K562 (cell line): Measurements from ENCODE around the gene HNRNPA3. TPM values are rescaled to one million over a fixed set of nuclear protein-coding genes. Genes with fewer than 3 reads are reported as not detected.

Source experiments
- ATAC-seq: fragments of 200-7000 bp; cut with Tn5 transposase; 3 replicates; pipeline ENCODE4 v1.9.1; 2020; ENCODE audit warnings: moderate library complexity
- BruUV-seq: library from RNA; stranded (reverse); fragments of 400-500 nt; replicated peaks from 2 replicates; lab custom pipeline; 2021; lab: Mats Ljungman, UMichigan
- CTCF ChIA-PET: fragments of 300-600 bp; formaldehyde crosslinking; extraction: SDS; loops from one replicate; lab custom pipeline; 2021; ENCODE audit warnings: low intra/inter-chr PET ratio; lab: Yijun Ruan, JAX
- POLR2A ChIA-PET: fragments of 300-600, 350-650 bp; sonication (Branson Sonifier 250); formaldehyde crosslinking; extraction: SDS; loops from one replicate; lab custom pipeline; 2021; ENCODE audit warnings: antibody characterized with exemption, inconsistent platforms; lab: Yijun Ruan, JAX
- DNase-seq, 4 experiments: peaks; one replicate each; pipeline versions ENCODE4 v3.0.0 to v3.0.0-alpha.2; 2011 to 2018; ENCODE audit warnings: low spot score in 3 of 4, mixed read lengths in 3 of 4; ENCODE audit errors: extremely low read depth in 1 of 4
- FAIRE-seq: peaks from 2 replicates; lab custom pipeline; 2011; peaks lifted over from hg19 to GRCh38; lab: Jason Lieb, UNC
- H2AFZ ChIP-seq: 2 replicates; pipeline ENCODE4 v1.6.0; 2011; ENCODE audit warnings: low read depth, low read length, control low read depth, inconsistent platforms
- H3K27ac ChIP-seq: fragments of 200-600 bp; 3 replicates; pipeline ENCODE4 v1.8.0; 2011; ENCODE audit warnings: low read depth, mild to moderate bottlenecking, control low read depth, inconsistent platforms, low read length, moderate library complexity, mixed read lengths; ENCODE audit errors: extremely low read depth
- H3K27me3 ChIP-seq, 2 experiments: fragments of 300-600 bp in 1 of 2; 2 replicates in 1 of 2; 3 replicates in 1 of 2; pipeline versions ENCODE4 v1.6.0 to v1.8.0; 2011; ENCODE audit warnings: inconsistent platforms in 2 of 2, low read length in 2 of 2, mild to moderate bottlenecking in 1 of 2, mixed read lengths in 1 of 2, moderate library complexity in 1 of 2; ENCODE audit not compliant: control insufficient read depth in 2 of 2, insufficient read depth in 2 of 2
- H3K36me3 ChIP-seq: fragments of 300-600 bp; 3 replicates; pipeline ENCODE4 v1.8.0; 2011; ENCODE audit warnings: mild to moderate bottlenecking, low read length, inconsistent platforms; ENCODE audit not compliant: control insufficient read depth, insufficient read depth
- H3K4me1 ChIP-seq, 2 experiments: fragments of 200-600 bp in 1 of 2; replicated peaks in 1 of 2; 2 replicates in 1 of 2; 3 replicates in 1 of 2; pipeline versions ENCODE4 v1.5.1 to v1.8.0; 2011; ENCODE audit warnings: inconsistent platforms in 2 of 2, low read length in 2 of 2, mild to moderate bottlenecking in 1 of 2, mixed read lengths in 1 of 2, moderate library complexity in 1 of 2; ENCODE audit not compliant: control insufficient read depth in 2 of 2, insufficient read depth in 2 of 2
- H3K4me2 ChIP-seq: 2 replicates; pipeline ENCODE4 v1.6.1; 2011; ENCODE audit warnings: low read length, control low read depth, inconsistent platforms, mixed read lengths; ENCODE audit not compliant: insufficient read depth
- H3K4me3 ChIP-seq: fragments of 200-600 bp; sonication (generic), shearing (Covaris generic); 2 replicates; pipeline ENCODE4 v1.5.1; 2016; ENCODE audit warnings: control low read depth, inconsistent platforms
- H3K79me2 ChIP-seq: fragments of 200-600 bp; 3 replicates; pipeline ENCODE4 v1.8.0; 2011; ENCODE audit warnings: low read length, inconsistent platforms; ENCODE audit not compliant: control insufficient read depth, insufficient read depth
- H3K9ac ChIP-seq, 2 experiments: 2 replicates each; pipeline versions ENCODE4 v1.6.0 to v1.6.1; 2011; ENCODE audit warnings: low read depth in 2 of 2, low read length in 2 of 2, control low read depth in 1 of 2, inconsistent platforms in 1 of 2, mild to moderate bottlenecking in 1 of 2, mixed read lengths in 1 of 2; ENCODE audit not compliant: insufficient read depth in 1 of 2
- H3K9me1 ChIP-seq: one replicate; pipeline ENCODE4 v1.6.0; 2011; ENCODE audit warnings: inconsistent platforms, mild to moderate bottlenecking, low read length, moderate library complexity; ENCODE audit not compliant: control insufficient read depth, insufficient read depth
- H3K9me3 ChIP-seq: replicated peaks from 2 replicates; pipeline ENCODE4 v1.5.1; 2011; ENCODE audit warnings: low read depth, low read length, inconsistent platforms; ENCODE audit not compliant: control insufficient read depth, insufficient read depth
- H4K20me1 ChIP-seq: replicated peaks from 2 replicates; pipeline ENCODE4 v1.6.1; 2011; ENCODE audit warnings: low read length, inconsistent platforms, mixed read lengths; ENCODE audit not compliant: control insufficient read depth, insufficient read depth
- BCOR ChIP-seq: fragments of 450-650 bp; IDR thresholded peaks from 2 replicates; pipeline ENCODE4 v1.6.1; 2016
- CREBBP ChIP-seq: IDR thresholded peaks from one replicate; pipeline ENCODE4 v1.6.1; 2012; ENCODE audit warnings: low read depth, mild to moderate bottlenecking, control low read depth, inconsistent platforms, low read length
- FOXP1 ChIP-seq: sonication (generic); formaldehyde crosslinking; IDR thresholded peaks from 2 replicates; pipeline ENCODE4 v1.8.0; 2022; ENCODE audit warnings: mild to moderate bottlenecking, missing genetic modification reagents
- HIVEP1 ChIP-seq: fragments of 250-450 bp; sonication (Bioruptor Pico); IDR thresholded peaks from 2 replicates; pipeline ENCODE4 v1.4.0; 2020; ENCODE audit warnings: mild to moderate bottlenecking
- HMGN3 ChIP-seq: IDR thresholded peaks from 2 replicates; pipeline ENCODE4 v1.6.1; 2011; ENCODE audit warnings: borderline replicate concordance, low read depth, mild to moderate bottlenecking, mixed read lengths, low read length; ENCODE audit not compliant: insufficient read length; ENCODE audit errors: extremely low read depth
- KAT8 ChIP-seq: fragments of 450-650 bp; IDR thresholded peaks from 2 replicates; pipeline ENCODE4 v1.6.1; 2016; ENCODE audit warnings: low read depth, mild to moderate bottlenecking
- KLF6 ChIP-seq: fragments of 250-450 bp; sonication (Bioruptor Pico); IDR thresholded peaks from 2 replicates; pipeline ENCODE4 v1.4.0; 2020; ENCODE audit warnings: mild to moderate bottlenecking, moderate library complexity, borderline replicate concordance
- MAFK ChIP-seq: IDR thresholded peaks from 2 replicates; pipeline ENCODE4 v1.6.1; 2011; ENCODE audit warnings: low read length, improper control_type of control experiment
- RB1 ChIP-seq: fragments of 450-650 bp; IDR thresholded peaks from 2 replicates; pipeline ENCODE4 v1.6.1; 2017; ENCODE audit warnings: low read depth, mild to moderate bottlenecking
- SMAD4 ChIP-seq: fragments of 250-450 bp; sonication (Bioruptor Pico); conservative IDR thresholded peaks from 2 replicates; pipeline ENCODE4 v1.8.0; 2021; ENCODE audit warnings: inconsistent platforms, mild to moderate bottlenecking, moderate library complexity
- STAT6 ChIP-seq: sonication (generic); formaldehyde crosslinking; IDR thresholded peaks from 2 replicates; pipeline ENCODE4 v1.8.1; 2023; ENCODE audit warnings: mild to moderate bottlenecking, missing genetic modification reagents
- TAL1 ChIP-seq: fragments of 450-650 bp; IDR thresholded peaks from 2 replicates; pipeline ENCODE4 v1.6.1; 2016; ENCODE audit warnings: mild to moderate bottlenecking
- TCF3 ChIP-seq: sonication (generic); formaldehyde crosslinking; IDR thresholded peaks from 2 replicates; pipeline ENCODE4 v1.4.0; 2020; ENCODE audit warnings: mild to moderate bottlenecking, missing genetic modification reagents
- ZBTB9 ChIP-seq: fragments of 450-650 bp; formaldehyde crosslinking; IDR thresholded peaks from 2 replicates; pipeline ENCODE4 v1.4.0; 2020; ENCODE audit warnings: mild to moderate bottlenecking, moderate library complexity
- ZNF384 ChIP-seq: IDR thresholded peaks from 2 replicates; pipeline ENCODE4 v1.6.1; 2012; ENCODE audit warnings: low read depth, low read length, improper control_type of control experiment
- ZNF395 ChIP-seq: fragments of 200-800 bp; sonication (Bioruptor generic); IDR thresholded peaks from 2 replicates; pipeline ENCODE4 v1.6.1; 2017; ENCODE audit warnings: missing genetic modification characterization, missing compliant biosample characterization
- WGBS: fragments of 100-300 bp; shearing (Covaris generic); methylation state at CpG from one replicate; pipeline ENCODE4 v1.1.6; 2016; ENCODE audit warnings: low coverage, mixed read lengths; ENCODE audit not compliant: insufficient coverage; ENCODE audit errors: missing lambda C conversion rate; 5-methylcytosine and 5-hydroxymethylcytosine counted together
- in situ Hi-C: fragments of 300-500 bp; cut with MboI; formaldehyde crosslinking; loops from 4 replicates; pipeline ENCODE4 v1.15.0; 2018; ENCODE audit warnings: inconsistent platforms, mixed read lengths
- intact Hi-C: fragments of 100-400 bp; cut with micrococcal nuclease; formaldehyde crosslinking; loops from 2 replicates; pipeline ENCODE4 v1.14.2; 2022
- polyA plus RNA-seq, 8 experiments: library from polyadenylated mRNA; depleted of rRNA in 4 of 8; stranded (reverse) in 5 of 8; unstranded in 3 of 8; fragments of >200 nt; fragmentation: Nextera tagmentation in 2 of 8; fragmentation: Illumina TruSeq in 1 of 8; extraction: Ambion mirVana in 2 of 8; extraction: Trizol in 1 of 8; gene quantifications; 2 replicates each; pipeline versions ENCODE4 v1.2.1 to v1.2.3, GENCODE V29; 2011 to 2014; ENCODE audit warnings: inconsistent platforms in 1 of 8, missing spikeins in 1 of 8
- total RNA-seq, 7 experiments: library from RNA; depleted of rRNA in 6 of 7; stranded (reverse); fragments of >200 nt in 6 of 7; fragmentation: Illumina TruSeq in 2 of 7; extraction: Trizol in 2 of 7; gene quantifications; 2 replicates each; pipeline versions ENCODE4 v1.2.1 to v1.2.3, GENCODE V29; 2011 to 2021; ENCODE audit warnings: low replicate concordance in 1 of 7

HNRNPA3 gene
- total and polyA plus RNA-seq, 9 of the 15 experiments (the other 6 are each of a cell fraction or from before 2014, with no cell fraction given) = 72.8 to 428 (median 192) TPM

GRCh38 chr2:177263451-177264208 is 51.0 kb downstream of the HNRNPA3 start:
- ChIA-PET POLR2A (interaction anchor here (0.6 to 12.9 kb wide), 31 partner anchors 9 to 1640 kb away, joined by 3 to 199 read pairs (median 5); partner anchors contain the start of gene HNRNPA3), CTCF (interaction anchor here (0.6 to 2.1 kb wide), 7 partner anchors 34 to 494 kb away, joined by 3 to 13 read pairs (median 3); no protein-coding TSS in a partner anchor)
- Histone ChIP-seq H4K20me1 (peaks cover 13% of the 10 kb centered on the region), H3K9me1 (no peaks in the 10 kb centered on the region), H3K79me2 (peaks cover 57% of the 10 kb centered on the region), H3K4me3 (peak overlapping the region; percentile 91), H3K9ac (peak overlapping the region; percentile 98), H3K27me3 (no peaks in the 10 kb centered on the region), H3K9me3 (peaks cover 8% of the 10 kb centered on the region), H3K4me1 (peaks cover 32 to 38% of the 10 kb centered on the region in 2 experiments), H3K4me2 (peak overlapping the region; percentile 94; the same call in 1 of the 2 replicates), H3K27ac (peak overlapping the region; percentile 98), H2AFZ (peak overlapping the region; percentile 75), H3K36me3 (peaks cover 29% of the 10 kb centered on the region)
- TSS peak; percentile 43 for BruUV-seq
- ATAC-seq (peak; percentile 69), DNase-seq (peak; percentile 75 to 99 (median 82)), FAIRE-seq (peak; percentile 69)
- WGBS = under 1% methylated on average over 76 of the region's 81 CpGs
- intact Hi-C loops = loop anchor here (1.0 to 10.0 kb wide), 9 partner anchors 9 to 494 kb away; partner anchors contain the start of gene HNRNPA3
- in situ Hi-C loops = loop anchor here (5.0 kb wide), 1 partner anchor 69 kb away; no protein-coding TSS in a partner anchor
- TF ChIP-seq SMAD4 (peak; percentile 91), ZNF384 (peak; percentile 61), HMGN3 (peak; percentile 98), STAT6 (peak; percentile 43; the same call in 1 of the 2 replicates), ZBTB9 (CRISPR knock-in tag) (peak; percentile 96), CREBBP (no peak), TAL1 (0 out of 2 replicates have a peak, but pooled peaks have one; percentile 12), MAFK (peak; percentile 57; the same call in 1 of the 2 replicates), HIVEP1 (0 out of 2 replicates have a peak, but pooled peaks have one; percentile 67), TCF3 (peak; percentile 57), KLF6 (CRISPR knock-in tag) (peak; percentile 73; the same call in 1 of the 2 replicates), ZNF395 (peak; percentile 94), BCOR (peak; percentile 62; the same call in 1 of the 2 replicates), FOXP1 (CRISPR knock-in tag) (peak; percentile 74; the same call in 1 of the 2 replicates), RB1 (peak; percentile 98), KAT8 (no peak)
